HG03565 (cell line): Measurements from ENCODE around the gene GPR158.

Experiments
- ATAC-seq: cut with Tn5 transposase; IDR thresholded peaks from one replicate; pipeline ENCODE4 v1.9.1; 2021; ENCODE audit warnings: mild to moderate bottlenecking, moderate library complexity; ENCODE audit not compliant: unreplicated experiment

Gene GPR158

DNA sequence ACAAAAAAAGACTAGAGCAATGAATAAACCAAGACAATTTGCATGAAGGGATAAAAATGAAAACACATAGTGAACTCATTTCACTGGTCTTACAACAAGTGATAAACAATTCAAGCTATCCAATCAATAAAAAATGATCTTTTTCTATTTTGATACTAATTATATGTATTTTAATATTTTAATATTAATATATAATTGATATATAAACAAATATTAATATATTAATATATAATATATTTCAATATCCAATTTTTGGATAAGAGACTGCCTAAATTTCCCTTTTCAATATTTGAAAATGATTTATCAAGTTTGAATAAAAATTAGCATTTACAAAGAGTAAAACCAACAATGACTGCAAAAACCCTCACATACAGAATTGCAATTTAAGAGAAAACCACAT lies 317.9 kb downstream of the GPR158 start:
- no peak for ATAC-seq

DNA sequence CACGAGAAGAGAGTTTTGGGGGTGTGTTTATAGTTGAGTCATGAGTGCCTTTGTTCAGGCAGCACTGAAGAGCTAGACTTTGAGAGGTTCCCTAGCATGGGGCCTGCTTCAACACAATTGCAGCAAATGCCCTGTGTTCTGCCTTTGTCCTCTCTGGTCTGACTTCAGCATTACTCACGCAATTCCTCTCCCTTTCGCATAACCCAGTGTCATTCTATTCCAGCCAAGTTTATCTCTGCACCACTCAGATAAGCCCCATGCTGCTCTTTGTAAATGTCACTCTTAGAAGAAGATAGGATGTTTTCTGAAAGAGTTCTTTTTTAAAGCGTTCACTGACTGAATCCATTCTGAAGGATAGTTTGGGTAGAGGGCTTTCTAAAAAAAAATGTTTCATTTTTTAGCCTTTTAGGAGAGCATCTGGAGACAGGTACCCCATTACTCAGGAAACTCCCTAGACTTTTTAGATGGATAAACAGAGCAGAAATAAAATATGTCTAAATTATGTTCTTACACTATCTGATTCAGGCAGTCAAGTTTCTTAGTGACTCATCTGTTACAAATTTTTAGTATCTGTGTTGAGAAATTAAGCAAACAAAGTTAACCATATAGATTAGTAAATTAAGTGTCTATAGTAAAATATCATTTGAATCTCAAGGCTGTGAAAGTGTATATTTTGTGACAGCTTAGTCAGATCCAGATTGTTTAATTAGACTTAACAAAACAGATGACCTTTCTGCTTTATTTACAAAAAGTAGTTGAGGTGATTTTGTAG lies 318.5 kb downstream of the GPR158 start:
- ATAC-seq, result no peak

DNA sequence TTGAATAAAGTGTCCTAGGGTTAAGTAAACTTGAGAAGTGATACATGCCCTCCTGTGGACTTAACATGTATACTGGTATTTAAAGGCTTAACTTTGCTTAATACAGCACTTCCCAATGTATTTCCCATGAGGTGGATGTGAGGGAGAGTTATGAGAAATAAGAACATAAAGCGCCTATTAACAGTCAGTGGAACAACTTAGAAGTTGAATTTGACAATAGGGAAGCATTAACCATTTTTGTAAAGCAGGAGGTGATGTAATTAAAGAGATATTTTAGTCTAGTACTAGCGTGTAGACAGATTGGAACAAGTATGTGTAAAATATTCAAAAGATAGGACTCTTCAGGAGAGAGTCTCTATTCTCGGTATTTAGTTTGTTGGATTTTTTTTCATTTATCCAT lies 322.4 kb downstream of the GPR158 start:
- ATAC-seq, result no peak

DNA sequence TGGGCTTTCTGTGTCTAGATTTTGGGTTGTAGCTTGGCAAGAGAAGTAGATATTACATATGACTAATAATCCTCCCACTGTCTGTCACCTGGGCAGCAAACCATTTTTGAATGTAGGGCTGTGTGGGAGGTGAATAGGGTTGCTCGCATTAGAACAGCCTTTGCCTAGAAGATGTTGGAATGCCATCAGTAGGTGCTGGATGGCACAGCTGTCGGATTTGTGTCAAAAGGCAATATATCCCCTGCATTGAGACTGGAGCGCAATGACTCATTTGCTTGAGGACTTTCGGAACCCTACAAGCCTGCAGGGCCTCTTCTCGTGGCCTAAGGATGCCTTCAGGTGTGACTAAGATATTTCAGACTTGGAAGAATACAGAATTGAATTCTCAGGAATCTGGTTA lies 323.8 kb downstream of the GPR158 start:
- no peak for ATAC-seq

DNA sequence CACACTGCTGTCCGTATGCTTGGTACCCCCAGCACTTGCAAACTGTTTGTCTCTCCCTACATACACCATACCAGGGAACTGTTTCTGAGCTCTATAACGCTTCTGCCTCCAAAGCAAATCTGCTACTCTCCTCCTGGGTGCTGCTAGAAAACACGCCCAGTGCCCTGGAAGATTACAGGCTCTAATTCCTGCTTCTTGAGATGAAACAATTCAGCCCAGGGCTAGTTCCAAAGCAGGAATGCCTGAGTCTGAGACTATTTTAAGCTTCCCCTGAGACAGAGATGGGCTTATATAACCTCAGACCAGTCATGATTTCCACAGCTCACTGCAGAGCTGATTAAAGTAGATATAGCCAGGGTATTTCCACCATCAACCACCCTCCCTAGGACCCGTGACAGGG lies 327.1 kb downstream of the GPR158 start:
- no peak for ATAC-seq

DNA sequence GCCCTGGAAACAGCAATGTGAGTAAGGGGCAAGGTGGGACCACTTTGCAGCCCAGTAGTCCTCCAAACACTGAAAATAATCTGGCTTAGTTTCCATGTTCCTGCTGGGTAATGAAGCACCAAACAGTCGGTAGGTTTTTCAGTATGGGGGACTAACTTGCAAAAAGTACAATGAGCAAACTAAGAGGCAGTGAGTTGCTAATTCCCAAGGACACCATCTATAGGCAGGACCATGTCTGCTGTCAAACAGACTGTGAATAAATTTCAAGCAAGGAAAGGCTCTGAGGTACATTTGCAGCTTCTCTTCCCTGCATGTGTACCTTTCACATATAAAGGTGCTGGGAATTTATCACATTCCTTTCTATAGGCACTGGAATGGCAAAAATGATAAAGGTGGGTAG lies 327.7 kb downstream of the GPR158 start:
- ATAC-seq, result no peak

DNA sequence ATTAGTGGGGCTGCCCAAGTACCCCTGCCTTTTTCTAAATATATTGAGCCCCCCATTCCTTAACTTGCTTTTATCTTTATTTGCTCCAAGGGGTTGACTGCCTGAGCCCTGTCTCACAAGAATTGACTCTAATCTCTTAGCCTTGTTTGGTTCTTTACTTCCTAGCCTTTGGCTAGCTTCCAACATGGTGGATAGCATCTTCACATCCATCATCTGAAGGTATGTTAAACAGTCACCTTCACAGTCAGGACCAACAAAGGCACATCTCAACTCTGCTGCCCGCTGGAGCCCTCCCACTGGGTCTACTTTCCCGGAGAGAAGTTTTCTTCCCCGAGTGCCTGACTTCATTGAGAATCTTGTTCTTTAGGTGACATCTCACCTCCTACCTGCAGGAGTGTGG lies 329.5 kb downstream of the GPR158 start:
- no peak for ATAC-seq

DNA sequence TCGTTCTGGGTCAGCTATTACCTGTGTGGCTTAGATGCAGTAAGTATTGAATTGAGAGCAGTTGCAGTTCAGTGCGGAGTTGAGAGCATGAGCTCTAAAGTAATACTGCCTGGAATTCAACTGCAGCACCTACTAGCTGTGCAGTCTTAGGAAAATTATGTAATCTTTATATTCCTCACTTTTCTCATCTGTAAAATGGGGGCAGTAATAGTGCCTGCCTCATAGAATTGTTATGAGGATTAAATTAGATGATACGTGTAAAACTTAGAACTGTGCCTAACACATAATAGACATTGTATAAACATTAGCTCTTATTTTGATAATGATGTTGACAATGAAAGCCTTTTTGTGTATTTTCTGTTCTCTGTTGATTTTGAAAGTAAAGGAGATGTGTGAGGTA lies 330.0 kb downstream of the GPR158 start:
- no peak for ATAC-seq

DNA sequence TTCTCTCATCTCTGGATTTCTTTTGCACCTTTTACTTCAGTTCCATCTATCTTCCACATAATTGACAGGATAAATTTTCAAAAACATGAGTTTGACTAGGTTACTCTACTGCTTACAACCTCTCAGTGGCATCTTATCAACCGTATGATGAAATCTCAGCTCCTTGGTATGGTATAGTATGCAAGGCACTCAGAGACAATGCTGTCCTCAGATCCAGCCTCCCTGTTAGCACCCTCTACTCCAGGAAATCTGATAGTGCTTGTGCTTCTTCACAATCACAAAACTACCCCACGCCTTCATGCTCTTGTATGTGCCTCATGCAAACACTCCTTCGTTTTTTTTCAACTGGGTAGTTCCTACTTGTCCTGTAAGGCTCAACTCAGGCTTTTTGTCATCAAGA lies 330.7 kb downstream of the GPR158 start:
- ATAC-seq, result no peak

DNA sequence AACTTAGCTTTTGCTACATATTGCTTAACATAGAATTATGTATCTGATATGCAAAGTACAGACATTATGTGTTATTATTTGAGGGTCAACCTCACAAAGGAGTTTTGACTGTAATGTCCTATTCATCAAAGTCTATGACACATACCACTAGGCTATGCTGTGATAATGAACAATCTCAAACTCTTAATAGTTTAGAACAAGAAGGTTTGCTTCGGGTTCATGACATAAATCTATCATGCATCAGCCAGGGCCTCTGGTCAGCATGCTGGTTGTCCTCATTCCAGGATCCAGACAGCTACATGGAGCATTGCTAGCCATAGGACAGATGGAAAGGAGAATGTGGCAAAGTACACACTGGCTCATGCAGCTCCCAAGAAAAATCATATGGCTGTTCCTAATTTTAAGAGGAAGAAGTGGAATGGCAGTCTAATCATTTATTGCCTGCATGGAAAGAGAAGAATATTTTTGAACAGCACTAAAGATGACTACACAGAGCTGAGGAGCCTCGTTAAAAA lies 332.1 kb downstream of the GPR158 start:
- no peak for ATAC-seq

DNA sequence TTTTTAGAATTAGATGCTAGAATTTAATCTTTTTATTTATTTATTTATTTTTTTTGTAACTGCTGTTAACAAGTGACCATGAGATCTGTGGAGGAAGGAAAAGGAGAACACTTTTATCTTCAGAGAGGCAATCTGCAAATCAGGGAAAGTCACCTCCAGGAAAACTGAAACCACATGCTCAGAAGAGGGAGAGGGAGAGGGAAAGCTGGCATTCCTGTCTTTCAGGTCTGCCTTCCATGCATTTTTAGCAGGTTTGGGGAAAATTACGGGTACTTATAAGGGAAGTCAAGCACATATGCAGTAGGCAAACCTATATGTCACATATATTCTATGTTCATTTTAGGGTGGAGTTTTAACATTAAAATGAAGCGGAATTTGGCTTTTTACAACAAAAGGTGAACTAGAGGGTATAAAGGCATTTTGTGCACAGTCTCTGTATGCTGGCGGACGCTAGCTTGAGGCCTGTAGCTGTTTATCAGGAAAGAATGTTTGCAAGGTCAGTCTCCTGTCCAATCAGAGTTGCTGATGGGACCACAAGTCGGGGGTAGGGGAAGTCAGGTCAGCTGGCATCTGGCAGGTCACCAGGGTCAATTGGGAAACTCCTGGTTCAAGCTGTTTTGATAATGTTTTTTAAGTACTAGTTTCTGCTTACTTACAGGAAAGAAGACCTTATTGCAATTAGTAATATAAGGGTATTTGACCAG lies 333.5 kb downstream of the GPR158 start:
- no peak for ATAC-seq

DNA sequence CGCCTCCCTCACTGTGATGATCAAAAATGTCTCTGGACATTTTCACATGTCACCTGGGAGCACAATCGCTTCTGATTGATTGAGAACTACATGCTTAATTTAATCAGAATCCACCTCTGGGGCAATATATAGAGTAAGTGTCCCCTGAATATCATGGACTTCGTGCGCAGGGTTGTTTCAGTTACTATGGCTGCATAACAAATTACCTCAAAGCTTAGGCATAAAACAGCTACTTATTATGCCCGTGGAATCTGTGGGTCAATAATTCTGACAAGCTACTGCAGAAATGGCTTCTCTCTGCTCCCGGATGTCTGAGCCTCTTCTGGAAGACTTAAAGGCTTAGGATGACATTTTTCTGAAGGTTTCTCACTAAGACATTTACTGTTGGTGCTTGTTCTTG lies 334.4 kb downstream of the GPR158 start:
- no peak for ATAC-seq

DNA sequence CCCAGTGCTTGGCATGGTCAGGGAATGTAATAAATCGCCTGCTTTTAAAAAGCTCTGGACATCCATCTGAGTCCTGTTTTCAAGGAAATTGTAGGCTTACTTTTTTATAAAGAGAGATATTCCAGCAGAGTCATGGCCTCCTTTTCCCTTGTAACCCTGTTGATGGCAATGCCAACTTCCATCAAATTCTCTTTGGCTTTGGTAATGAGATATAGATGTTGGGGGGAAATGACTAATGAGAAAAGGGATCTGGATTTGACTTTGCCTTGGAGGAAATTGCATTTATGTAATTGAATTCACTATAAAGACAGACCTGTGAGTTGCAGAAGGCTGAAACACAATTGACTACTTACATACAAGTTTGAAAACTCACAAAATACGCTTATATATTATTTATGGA lies 347.5 kb downstream of the GPR158 start:
- no peak for ATAC-seq

DNA sequence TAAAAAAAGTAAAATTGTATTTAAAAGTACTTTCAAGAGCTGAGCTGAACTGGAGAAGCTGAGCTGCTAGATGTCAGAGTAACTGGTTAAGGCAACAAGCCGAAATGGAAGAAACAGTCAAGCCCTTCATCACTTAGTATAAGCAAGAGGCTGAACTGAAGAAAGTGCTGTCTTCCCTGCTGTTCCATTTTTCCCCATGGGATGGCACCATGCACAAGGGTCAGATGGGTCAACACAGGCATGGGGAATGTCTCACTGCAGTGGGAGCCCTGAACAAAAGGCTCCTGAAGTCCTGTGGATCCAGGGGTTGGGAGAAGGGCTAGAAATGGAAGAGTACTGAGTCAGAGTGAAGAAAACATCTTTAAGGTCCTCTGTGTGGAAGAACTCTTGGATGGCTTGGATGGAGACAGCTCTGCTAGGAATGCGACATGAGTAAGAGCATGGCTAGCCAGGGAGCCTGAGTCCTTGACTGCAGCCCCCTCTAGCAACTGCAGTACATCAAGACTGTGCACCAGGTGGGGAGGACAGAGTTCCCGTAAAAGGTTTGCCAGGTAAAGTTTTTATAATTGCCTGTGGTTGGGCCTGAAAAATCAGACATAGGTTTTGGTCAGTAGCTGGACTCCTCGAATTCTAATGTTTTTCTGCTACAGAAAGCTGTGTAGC lies 348.3 kb downstream of the GPR158 start:
- no peak for ATAC-seq

DNA sequence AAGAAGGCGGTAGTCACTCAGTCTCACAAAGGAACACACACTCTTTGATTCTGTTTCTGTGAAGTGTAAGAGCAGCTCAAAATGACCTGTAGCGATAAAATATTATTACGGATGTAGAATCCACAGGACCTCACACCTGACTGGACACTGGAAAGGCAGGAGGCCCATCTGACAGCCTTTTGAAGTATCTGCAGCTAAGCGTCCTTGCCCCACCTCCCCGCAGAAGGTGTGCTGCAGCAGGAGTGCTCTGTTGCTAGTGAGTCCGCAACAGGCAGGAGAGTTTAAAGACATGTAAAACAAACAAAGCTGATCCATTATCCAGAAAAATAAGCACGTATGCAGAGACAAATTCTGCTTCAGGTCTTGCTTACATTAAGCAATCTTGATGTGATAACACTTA lies 355.5 kb downstream of the GPR158 start:
- ATAC-seq, result no peak

DNA sequence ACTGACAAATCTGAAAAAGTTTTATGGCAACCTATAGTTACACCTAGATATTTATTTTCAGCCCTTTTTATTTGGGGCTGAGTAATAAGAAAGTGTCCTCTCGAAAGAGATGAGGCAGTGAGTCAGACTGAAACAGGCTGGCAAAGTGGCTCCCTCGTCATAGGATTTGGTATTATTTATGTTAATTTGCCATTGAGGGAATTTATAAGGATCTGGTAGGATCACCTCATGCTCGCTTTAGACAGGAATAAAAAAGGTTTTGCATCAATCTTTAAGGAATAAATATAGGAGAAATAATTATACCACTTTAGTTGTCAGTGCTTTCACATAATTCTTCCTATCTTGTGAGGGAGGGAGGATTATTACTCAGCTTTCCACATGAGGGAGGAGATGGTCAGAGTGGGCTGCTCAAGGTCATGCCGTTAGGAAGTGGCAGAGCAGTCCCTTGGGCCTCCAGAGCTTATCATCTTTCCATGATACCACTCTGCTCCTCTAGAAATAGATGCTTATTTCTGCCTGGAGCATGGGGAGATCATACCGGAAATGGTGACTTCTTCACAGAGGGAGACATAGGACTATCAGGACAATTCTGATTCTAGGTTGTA lies 356.8 kb downstream of the GPR158 start:
- ATAC-seq, result no peak

DNA sequence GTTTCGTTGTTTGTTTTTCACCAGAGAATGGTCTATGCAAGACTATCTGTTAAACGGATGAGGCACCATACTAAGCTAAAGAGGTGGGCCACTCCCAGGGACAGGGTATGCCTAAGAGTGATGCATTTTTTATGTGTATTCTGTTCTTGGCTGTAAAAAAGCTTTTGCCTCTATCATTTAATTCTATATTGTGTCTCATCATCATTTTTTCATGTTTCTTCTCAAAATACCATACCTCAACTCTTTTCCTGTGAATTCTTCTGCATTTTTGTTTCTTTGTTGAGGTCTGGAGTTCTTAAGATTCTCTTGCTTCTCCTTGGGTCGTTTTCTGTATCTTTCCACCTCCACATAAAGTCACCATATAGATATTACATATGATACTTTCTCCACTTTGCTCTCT lies 357.4 kb downstream of the GPR158 start:
- ATAC-seq, result no peak

DNA sequence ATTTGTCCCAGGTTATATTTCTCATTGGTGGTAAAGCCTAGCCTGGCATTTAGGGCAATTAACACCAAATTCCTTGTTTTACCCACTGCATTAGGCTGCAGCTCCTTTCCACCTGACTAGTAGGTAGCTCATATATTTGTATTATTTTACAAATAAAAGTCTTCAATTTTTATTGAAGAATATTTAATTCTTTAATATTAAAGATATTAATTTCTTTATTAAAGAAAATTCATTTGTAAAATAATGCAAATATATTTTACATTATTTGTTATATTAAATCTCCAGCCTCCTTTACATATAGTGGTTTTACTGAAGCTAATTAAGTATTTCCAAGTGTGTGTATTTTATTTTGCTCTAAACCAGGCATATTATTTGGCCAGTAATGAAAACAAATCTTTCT lies 361.2 kb downstream of the GPR158 start:
- ATAC-seq, result no peak

DNA sequence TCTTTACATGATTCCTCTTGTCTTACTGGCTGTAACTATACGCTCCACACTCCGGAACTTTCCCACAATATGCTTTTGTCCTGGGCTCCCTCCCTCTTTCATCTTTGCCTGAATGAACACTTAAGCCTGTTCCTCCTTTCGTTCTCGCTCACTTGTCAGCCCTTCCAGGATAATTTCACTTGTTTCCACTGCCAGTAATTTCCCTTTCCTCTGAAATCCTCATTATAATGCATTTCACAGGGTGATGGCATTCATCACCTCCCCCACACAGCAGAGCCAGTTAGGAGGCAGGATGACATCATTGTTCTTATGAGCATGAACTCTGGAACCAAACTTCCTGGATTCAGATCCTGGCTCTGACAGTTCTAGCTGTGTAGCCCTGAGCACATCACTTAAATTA lies 372.6 kb downstream of the GPR158 start:
- no peak for ATAC-seq

DNA sequence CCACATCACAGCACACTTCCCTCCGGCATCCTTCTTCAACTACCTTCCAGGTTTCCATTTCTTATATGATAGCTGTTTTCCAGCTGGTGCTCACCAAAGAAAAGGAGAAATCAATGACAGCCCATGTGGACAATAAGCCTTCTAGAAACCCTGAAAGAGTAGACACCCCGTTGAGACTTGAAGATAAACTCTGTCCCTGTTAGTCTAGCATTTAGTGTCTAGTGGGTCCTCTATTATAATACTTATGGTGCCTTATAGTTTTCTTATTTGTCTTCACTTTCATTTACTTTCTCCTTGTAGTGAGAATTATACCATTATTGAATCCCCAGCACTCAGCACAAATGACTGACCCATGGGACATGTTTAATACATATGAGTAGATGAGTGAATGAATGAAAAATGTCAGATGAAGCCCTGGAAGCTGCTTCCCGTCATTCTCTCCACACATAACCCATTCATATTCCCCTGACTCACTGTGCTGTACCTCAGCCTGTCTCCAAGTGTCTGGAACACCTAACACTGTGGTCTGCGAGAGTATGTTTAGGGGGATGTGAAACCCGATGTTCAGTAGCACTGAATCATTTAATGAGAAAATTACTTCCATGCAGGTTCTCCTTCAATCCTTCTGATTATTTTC lies 377.6 kb downstream of the GPR158 start:
- ATAC-seq, result no peak

DNA sequence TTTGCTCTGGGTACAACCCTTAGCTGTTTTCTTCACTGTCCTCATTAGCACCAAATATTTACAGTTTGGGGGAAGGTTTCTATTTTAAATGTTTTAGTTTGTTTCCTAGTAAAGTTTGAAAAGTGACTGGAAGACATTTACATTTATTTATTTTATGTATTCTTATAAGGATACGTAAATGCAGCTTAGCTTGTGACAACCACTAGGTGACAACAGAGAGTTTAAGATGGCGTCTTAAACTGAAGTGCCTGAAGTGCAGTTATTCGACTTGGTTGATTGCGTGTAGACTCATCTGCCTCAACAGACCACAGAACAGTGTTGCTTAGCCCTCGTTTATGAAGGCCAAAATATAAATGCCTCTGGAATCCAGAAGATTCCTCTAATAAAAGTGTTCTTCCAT lies 381.1 kb downstream of the GPR158 start:
- ATAC-seq, result no peak
